PC-3 (cell line): ENCODE results near the gene KDM4B.

ENCODE experiments used
- CTCF ChIP-seq: fragments of 300-600 bp; sonication (generic); conservative IDR thresholded peaks from 2 replicates; pipeline ENCODE4 v1.5.1; 2017; ENCODE audit warnings: antibody characterized with exemption, low read depth, mild to moderate bottlenecking, low read length
- EZH2 ChIP-seq: fragments of 300-600 bp; sonication (generic); IDR thresholded peaks from one replicate; pipeline ENCODE4 v1.6.1; 2017; ENCODE audit warnings: antibody characterized with exemption, mild to moderate bottlenecking, low read length; ENCODE audit not compliant: unreplicated experiment
- EZH2phosphoT487 ChIP-seq: fragments of 300-600 bp; sonication (generic); IDR thresholded peaks from 2 replicates; pipeline ENCODE4 v1.6.1; 2018; ENCODE audit warnings: mild to moderate bottlenecking, antibody characterized with exemption, low read length, borderline replicate concordance

DNA sequence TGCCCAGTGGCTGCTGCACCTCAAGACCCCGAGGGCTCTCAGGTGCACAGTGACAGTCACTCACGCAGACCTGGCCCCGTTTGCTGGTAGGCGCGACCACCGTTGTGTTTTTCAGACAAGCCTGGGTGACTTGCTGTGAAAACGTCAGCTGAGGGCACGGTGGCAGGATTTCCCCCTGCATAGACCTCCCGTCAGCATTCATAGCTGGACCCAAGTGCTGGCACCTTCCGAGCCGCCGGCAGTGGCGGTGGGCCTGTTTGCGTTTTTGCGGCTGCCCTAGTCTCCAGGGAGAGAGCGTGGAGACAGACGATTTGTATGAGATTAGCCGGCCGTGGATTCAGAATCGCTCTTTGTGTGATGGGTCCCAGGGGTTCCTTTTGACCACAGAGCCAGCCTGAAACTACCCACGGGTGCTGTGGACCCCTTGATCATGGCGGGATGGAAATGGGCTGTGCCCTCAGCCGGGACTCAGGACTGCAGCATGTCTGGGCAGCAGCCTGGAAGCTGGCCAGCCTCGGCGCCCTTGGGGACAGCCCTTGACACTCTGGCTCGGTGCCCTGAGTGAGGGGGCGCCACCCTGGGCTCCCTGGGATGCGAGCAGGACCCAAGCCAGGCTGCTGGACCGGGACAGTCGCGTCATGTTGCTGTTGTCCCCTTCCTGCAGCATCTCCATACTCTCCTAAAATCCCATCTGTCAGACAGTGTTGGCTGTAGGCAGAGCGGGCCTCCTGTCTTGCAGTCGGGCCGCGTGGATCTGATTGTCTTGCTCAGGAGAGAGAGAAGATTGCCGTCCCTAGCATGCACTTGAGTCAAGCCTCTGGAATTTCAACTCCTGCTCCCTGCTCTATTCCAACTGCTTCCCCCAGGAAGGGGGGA lies 8.6 kb downstream of the KDM4B start:
- TF ChIP-seq CTCF (no peak), EZH2 (no peak), EZH2phosphoT487 (no peak)
